ENCODE data around the gene TERC.
A peak's percentile ranks its signal among the peaks of the same experiment; 100 is the strongest.

Gene TERC

GRCh38 chr3:169764882-169765612, at the start of gene TERC:
TERC (minus strand) TSS chr3:169765060.
- Histone ChIP-seq H3K9ac (ENCODE audit: low read depth, low read length) (peak within 1 kb of the TSS; percentile 83; the same call in 1 of the 2 replicates), H3K9me3 (ENCODE audit: insufficient read depth, low read depth, low read length) (peaks cover 5% of the 10 kb centered on the region; the same call in 1 of the 2 replicates), H3K27me3 (ENCODE audit: insufficient read depth, low read length) (no peaks in the 10 kb centered on the region), H3K27ac (ENCODE audit: low read length) (no peak within 1 kb of the TSS), H3K36me3 (ENCODE audit: insufficient read depth, low read depth, low read length) (no peaks in the 10 kb centered on the region; the same call in 1 of the 2 replicates), H3K4me3 (ENCODE audit: low read length) (peak within 1 kb of the TSS; percentile 73), H3K4me1 (ENCODE audit: insufficient read depth, low read length) (no peaks in the 10 kb centered on the region)

DNA sequence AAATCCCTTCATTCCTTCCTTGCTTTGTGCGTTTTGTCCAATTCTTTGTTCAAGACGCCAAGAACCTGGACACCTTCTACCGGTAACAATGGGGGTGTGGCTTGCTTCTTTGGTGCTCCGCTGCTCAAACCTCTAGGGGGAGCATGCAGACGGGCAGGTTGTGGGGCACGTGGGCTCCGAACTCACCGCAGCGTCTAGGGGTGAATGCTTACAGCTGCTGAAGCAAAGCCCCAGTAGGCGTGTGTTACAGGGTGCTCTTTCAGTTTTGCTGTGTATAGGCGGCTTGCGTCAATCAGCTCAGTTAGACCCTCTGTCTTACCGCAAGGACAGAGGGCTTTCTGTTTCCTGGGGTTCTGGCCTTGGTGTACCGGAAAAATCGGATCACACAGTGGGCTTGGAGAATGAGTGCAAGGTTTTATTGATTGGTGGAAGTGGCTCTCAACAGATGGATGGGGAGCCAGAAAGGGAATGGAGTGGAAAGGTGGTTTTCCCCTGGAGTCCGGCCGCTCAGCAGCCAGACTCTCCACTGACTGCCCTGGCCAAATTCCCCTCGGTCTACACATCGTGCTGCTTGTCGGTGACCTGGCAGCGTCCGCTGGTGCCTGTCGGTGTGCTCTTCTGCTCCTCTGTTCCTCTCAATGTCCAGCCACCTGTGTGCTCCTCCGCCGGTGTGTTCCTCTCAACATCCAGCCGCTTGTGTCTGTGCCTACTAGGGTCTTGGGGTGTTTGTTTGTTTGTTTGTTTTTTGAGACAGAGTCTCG, 49.1 kb upstream of the TERC start:
- Histone ChIP-seq H3K27ac (ENCODE audit: low read length) (no peak overlapping the region), H3K9ac (ENCODE audit: low read depth, low read length) (no peak overlapping the region), H3K4me3 (ENCODE audit: low read length) (peak overlapping the region; percentile 88; the same call in 1 of the 2 replicates)

DNA sequence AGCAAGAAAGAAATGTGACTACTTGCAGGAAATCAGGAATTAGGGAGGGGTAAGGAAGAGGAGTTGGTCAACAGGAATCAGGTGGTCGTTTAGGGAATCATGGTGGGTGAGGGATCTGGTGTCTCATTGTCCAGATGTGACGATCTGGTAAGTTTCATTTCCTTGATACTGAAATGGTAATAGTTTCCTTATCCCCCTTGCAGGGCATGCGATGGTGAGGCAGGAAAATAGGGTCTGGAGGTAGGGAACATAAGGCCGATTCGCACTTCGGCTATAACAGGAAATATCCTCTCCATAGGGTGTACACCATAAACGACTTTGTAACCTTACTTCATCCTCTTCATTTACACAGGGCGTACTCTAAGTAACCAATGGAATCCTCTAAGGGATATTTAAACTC, 48.4 kb upstream of the TERC start:
- Histone ChIP-seq H3K36me3 (ENCODE audit: insufficient read depth, low read depth, low read length) (no peaks in the 10 kb centered on the region), H3K4me3 (ENCODE audit: low read length) (peak overlapping the region; percentile 88), H3K9ac (ENCODE audit: low read depth, low read length) (peak overlapping the region; percentile 71; the same call in 1 of the 2 replicates), H3K9me3 (ENCODE audit: insufficient read depth, low read depth, low read length) (peaks cover 5% of the 10 kb centered on the region; the same call in 1 of the 2 replicates), H3K27me3 (ENCODE audit: insufficient read depth, low read length) (peaks cover 38% of the 10 kb centered on the region), H3K27ac (ENCODE audit: low read length) (no peak overlapping the region), H3K4me1 (ENCODE audit: insufficient read depth, low read length) (peaks cover 10% of the 10 kb centered on the region; the same call in 1 of the 2 replicates)

More for the DNA sequence above, 49.1 kb upstream of the TERC start:
- Histone ChIP-seq H3K9me3 (ENCODE audit: insufficient read depth, low read depth, low read length) (peaks cover 5% of the 10 kb centered on the region; the same call in 1 of the 2 replicates), H3K36me3 (ENCODE audit: insufficient read depth, low read depth, low read length) (no peaks in the 10 kb centered on the region), H3K27me3 (ENCODE audit: insufficient read depth, low read length) (peaks cover 38% of the 10 kb centered on the region), H3K4me1 (ENCODE audit: insufficient read depth, low read length) (peaks cover 10% of the 10 kb centered on the region; the same call in 1 of the 2 replicates)

- Histone ChIP-seq H3K36me3 (ENCODE audit: insufficient read depth, low read depth, low read length) (no peaks in the 10 kb centered on the region), H3K27me3 (ENCODE audit: insufficient read depth, low read length) (peaks cover 38% of the 10 kb centered on the region), H3K4me3 (ENCODE audit: low read length) (peak within 1 kb of the TSS; percentile 88), H3K9me3 (ENCODE audit: insufficient read depth, low read depth, low read length) (peaks cover 5% of the 10 kb centered on the region; the same call in 1 of the 2 replicates), H3K9ac (ENCODE audit: low read depth, low read length) (peak within 1 kb of the TSS; percentile 71; the same call in 1 of the 2 replicates), H3K4me1 (ENCODE audit: insufficient read depth, low read length) (peaks cover 10% of the 10 kb centered on the region; the same call in 1 of the 2 replicates), H3K27ac (ENCODE audit: low read length) (no peak within 1 kb of the TSS)
These were observed 47.7 kb upstream of the TERC start, which contains the start of the genes LRRC34 and LRRIQ4 for GRCh38 chr3:169812332-169813235. LRRC34 (minus strand) TSS chr3:169812904; CDS start chr3:169812548, 356 bp downstream. LRRIQ4 (plus strand) TSS chr3:169812870; CDS start chr3:169821922, 9,052 bp downstream.

GRCh38 chr3:169811631-169812331, 46.9 kb upstream of the TERC start:
- H3K27ac ChIP-seq (ENCODE audit: low read length): no peak overlapping the region
- H3K36me3 ChIP-seq (ENCODE audit: insufficient read depth, low read depth, low read length): no peaks in the 10 kb centered on the region
- H3K9ac ChIP-seq (ENCODE audit: low read depth, low read length): peak overlapping the region; percentile 71; the same call in 1 of the 2 replicates
- peaks cover 5% of the 10 kb centered on the region; the same call in 1 of the 2 replicates for H3K9me3 ChIP-seq (ENCODE audit: insufficient read depth, low read depth, low read length)
- peaks cover 38% of the 10 kb centered on the region for H3K27me3 ChIP-seq (ENCODE audit: insufficient read depth, low read length)
- peak overlapping the region; percentile 88 for H3K4me3 ChIP-seq (ENCODE audit: low read length)
- peaks cover 10% of the 10 kb centered on the region; the same call in 1 of the 2 replicates for H3K4me1 ChIP-seq (ENCODE audit: insufficient read depth, low read length)

GRCh38 chr3:169809230-169809795, 44.5 kb upstream of the TERC start:
- Histone ChIP-seq H3K9ac (ENCODE audit: low read depth, low read length) (no peak overlapping the region), H3K36me3 (ENCODE audit: insufficient read depth, low read depth, low read length) (no peaks in the 10 kb centered on the region), H3K9me3 (ENCODE audit: insufficient read depth, low read depth, low read length) (no peaks in the 10 kb centered on the region), H3K4me3 (ENCODE audit: low read length) (no peak overlapping the region), H3K27ac (ENCODE audit: low read length) (no peak overlapping the region), H3K27me3 (ENCODE audit: insufficient read depth, low read length) (peaks cover 32% of the 10 kb centered on the region), H3K4me1 (ENCODE audit: insufficient read depth, low read length) (peaks cover 10% of the 10 kb centered on the region; the same call in 1 of the 2 replicates)

DNA sequence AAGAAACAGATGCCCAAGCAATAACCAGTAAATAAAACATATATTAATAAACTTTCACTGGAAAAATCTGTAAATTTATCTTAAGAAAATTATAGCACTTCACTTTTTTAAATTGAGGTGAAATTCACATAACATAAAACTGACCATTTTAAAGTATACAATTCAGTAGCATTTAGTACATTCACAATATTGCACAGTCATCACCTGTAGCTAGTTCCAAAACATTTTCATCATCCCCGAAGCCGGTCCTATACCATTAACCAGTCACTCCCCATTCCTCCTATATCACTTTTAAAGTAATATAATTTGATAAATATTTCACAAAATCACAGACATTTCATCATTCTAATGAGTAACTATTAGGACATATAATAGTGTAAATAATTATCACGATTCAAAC, 39.8 kb upstream of the TERC start:
- Histone ChIP-seq H3K9me3 (ENCODE audit: insufficient read depth, low read depth, low read length) (no peaks in the 10 kb centered on the region), H3K27ac (ENCODE audit: low read length) (no peak overlapping the region), H3K27me3 (ENCODE audit: insufficient read depth, low read length) (no peaks in the 10 kb centered on the region), H3K4me1 (ENCODE audit: insufficient read depth, low read length) (no peaks in the 10 kb centered on the region), H3K4me3 (ENCODE audit: low read length) (no peak overlapping the region), H3K36me3 (ENCODE audit: insufficient read depth, low read depth, low read length) (peaks cover 7% of the 10 kb centered on the region), H3K9ac (ENCODE audit: low read depth, low read length) (no peak overlapping the region)

DNA sequence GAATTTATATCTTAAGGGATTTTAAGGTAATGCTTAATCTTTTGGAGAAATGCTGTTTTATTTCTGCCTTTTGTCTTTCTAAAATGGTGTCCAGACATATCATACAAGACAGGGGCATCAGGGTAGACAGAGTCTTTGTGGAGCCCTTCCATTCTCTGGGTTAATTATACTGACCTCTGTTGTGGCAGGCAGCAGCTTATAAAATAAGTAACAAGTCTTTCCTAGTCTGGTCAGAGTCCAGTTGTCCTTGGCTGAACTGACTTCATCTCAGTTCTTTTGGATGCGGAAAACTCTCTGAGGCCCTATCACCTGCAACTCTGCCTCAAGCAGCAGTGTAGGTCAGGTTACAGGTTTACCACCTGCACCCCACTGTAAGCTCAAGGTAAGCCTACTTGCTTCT, 27.5 kb upstream of the TERC start:
- Histone ChIP-seq H3K36me3 (ENCODE audit: insufficient read depth, low read depth, low read length) (peaks cover 26% of the 10 kb centered on the region), H3K4me1 (ENCODE audit: insufficient read depth, low read length) (no peaks in the 10 kb centered on the region), H3K9ac (ENCODE audit: low read depth, low read length) (no peak overlapping the region), H3K27ac (ENCODE audit: low read length) (no peak overlapping the region), H3K4me3 (ENCODE audit: low read length) (no peak overlapping the region), H3K27me3 (ENCODE audit: insufficient read depth, low read length) (no peaks in the 10 kb centered on the region), H3K9me3 (ENCODE audit: insufficient read depth, low read depth, low read length) (no peaks in the 10 kb centered on the region)

DNA sequence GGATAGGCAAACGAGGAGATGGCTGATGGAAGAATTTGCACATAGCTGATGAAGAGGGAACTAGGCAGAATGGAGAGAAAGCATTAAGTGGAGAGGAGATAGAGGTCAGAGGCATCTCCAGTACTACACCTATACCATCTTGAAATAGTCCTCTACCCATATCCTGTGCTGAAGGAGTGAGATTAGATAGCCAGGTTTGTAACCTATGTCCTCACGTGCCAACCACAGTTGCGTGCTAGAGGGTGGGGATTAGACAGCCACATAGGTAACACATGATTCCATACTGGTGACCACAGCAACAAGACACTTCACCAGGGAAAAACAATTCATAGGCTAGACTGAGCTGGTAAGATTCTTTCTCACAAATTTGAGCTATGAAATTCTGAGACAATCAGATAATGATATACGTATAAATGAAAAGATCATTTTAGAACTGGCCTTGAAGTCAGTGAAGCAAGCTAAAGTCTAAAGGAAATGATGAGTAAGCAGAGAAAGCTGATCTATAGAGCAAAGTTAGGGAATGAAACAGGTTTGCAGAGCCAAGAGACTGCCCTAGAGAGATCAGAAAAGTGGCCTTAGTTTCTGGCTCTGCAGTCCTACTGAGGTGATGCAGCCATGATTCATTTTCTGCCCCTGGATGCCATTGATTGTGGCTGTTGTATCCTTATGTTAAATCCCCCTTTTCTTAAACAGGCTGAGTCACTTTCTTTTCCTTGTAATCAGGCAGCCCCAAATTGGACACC, 26.0 kb upstream of the TERC start:
- Histone ChIP-seq H3K27me3 (ENCODE audit: insufficient read depth, low read length) (no peaks in the 10 kb centered on the region), H3K9me3 (ENCODE audit: insufficient read depth, low read depth, low read length) (no peaks in the 10 kb centered on the region), H3K4me1 (ENCODE audit: insufficient read depth, low read length) (no peaks in the 10 kb centered on the region), H3K27ac (ENCODE audit: low read length) (no peak overlapping the region), H3K9ac (ENCODE audit: low read depth, low read length) (no peak overlapping the region), H3K4me3 (ENCODE audit: low read length) (no peak overlapping the region), H3K36me3 (ENCODE audit: insufficient read depth, low read depth, low read length) (peaks cover 41% of the 10 kb centered on the region)

GRCh38 chr3:169790219-169790618, 25.4 kb upstream of the TERC start:
- Histone ChIP-seq H3K4me1 (ENCODE audit: insufficient read depth, low read length) (no peaks in the 10 kb centered on the region), H3K4me3 (ENCODE audit: low read length) (no peak overlapping the region)

More at GRCh38 chr3:169790219-169790618, 25.4 kb upstream of the TERC start:
- Histone ChIP-seq H3K9ac (ENCODE audit: low read depth, low read length) (no peak overlapping the region), H3K27me3 (ENCODE audit: insufficient read depth, low read length) (no peaks in the 10 kb centered on the region), H3K9me3 (ENCODE audit: insufficient read depth, low read depth, low read length) (no peaks in the 10 kb centered on the region), H3K36me3 (ENCODE audit: insufficient read depth, low read depth, low read length) (peaks cover 47% of the 10 kb centered on the region), H3K27ac (ENCODE audit: low read length) (no peak overlapping the region)

Measured in iPS-20b (cell line).